Posterior vena cava (tissue), 2 donors: Measurements from ENCODE around the gene GHR. TPM values are rescaled to one million over a fixed set of nuclear protein-coding genes. Genes with fewer than 3 reads are reported as not detected.

Experiments
- DNase-seq: peaks from one replicate; pipeline ENCODE4 v3.0.0-alpha.2; 2020; ENCODE audit warnings: low spot score
- intact Hi-C, 2 donors: fragments of 100-400 bp; cut with DNase I; formaldehyde crosslinking; loops; one replicate each; pipeline versions ENCODE4 v1.14.1 to v1.14.2; 2022 to 2023
- total RNA-seq, 2 donors: library from RNA; stranded (reverse); fragmentation: NEBNext Ultra II Directional; extraction: Animal tissue kit (Norgen Biotek cat#: 25700); gene quantifications; one replicate each; pipeline ENCODE4 v1.2.1, GENCODE V29; 2021
- donor health status: DM: yes; HTN: yes; CAD: no.
- donor health status: DM: yes; HTN: yes; CAD: no.

Gene GHR
- total RNA-seq, 2 donors from 2014 or later: 11.4 TPM

- intact Hi-C loops: no loop called here
- DNase-seq: no peak
Measured at GRCh38 chr5:42621662-42622061, 198.4 kb downstream of the GHR start.

- intact Hi-C loops: no loop called here
- DNase-seq: no peak
Measured at GRCh38 chr5:42624912-42625311, 201.7 kb downstream of the GHR start.

- DNase-seq: no peak
- intact Hi-C loops: no loop called here
Measured at GRCh38 chr5:42626462-42626861, 203.2 kb downstream of the GHR start.

- intact Hi-C loops: no loop called here
- DNase-seq: no peak
Measured at GRCh38 chr5:42628821-42629220, 205.6 kb downstream of the GHR start.

- DNase-seq: no peak
- intact Hi-C loops: no loop called here
Measured at GRCh38 chr5:42629284-42629683, 206.0 kb downstream of the GHR start.

- no peak for DNase-seq
- intact Hi-C loops: no loop called here
Measured at GRCh38 chr5:42631241-42631640, 208.0 kb downstream of the GHR start.

- DNase-seq: no peak
- intact Hi-C loops: no loop called here
Measured at GRCh38 chr5:42632354-42632900, 209.2 kb downstream of the GHR start.

GRCh38 chr5:42634575-42634974 is 211.3 kb downstream of the GHR start:
- no peak for DNase-seq
- intact Hi-C loops: no loop called here

GRCh38 chr5:42636425-42636824 is 213.2 kb downstream of the GHR start:
- intact Hi-C loops: no loop called here
- no peak for DNase-seq

GRCh38 chr5:42636946-42637345 is 213.7 kb downstream of the GHR start:
- no peak for DNase-seq
- intact Hi-C loops: no loop called here

GRCh38 chr5:42638972-42639371 is 215.7 kb downstream of the GHR start:
- DNase-seq: no peak
- intact Hi-C loops: no loop called here

GRCh38 chr5:42640835-42641234 is 217.6 kb downstream of the GHR start:
- intact Hi-C loops: no loop called here

GRCh38 chr5:42641336-42642005 is 218.2 kb downstream of the GHR start:
- intact Hi-C loops: no loop called here
- DNase-seq: no peak

More at GRCh38 chr5:42640835-42641234, 217.6 kb downstream of the GHR start:
- no peak for DNase-seq

GRCh38 chr5:42642006-42642405 is 218.8 kb downstream of the GHR start:
- no peak for DNase-seq
- intact Hi-C loops: no loop called here

- DNase-seq: no peak
- intact Hi-C loops: no loop called here
Measured at GRCh38 chr5:42643360-42643759, 220.1 kb downstream of the GHR start.

- intact Hi-C loops: no loop called here
- DNase-seq: no peak
Measured at GRCh38 chr5:42645138-42645537, 221.9 kb downstream of the GHR start.

- DNase-seq: no peak
- intact Hi-C loops: no loop called here
Measured at GRCh38 chr5:42648036-42648435, 224.8 kb downstream of the GHR start.

- no peak for DNase-seq
- intact Hi-C loops: no loop called here
Measured at GRCh38 chr5:42648915-42649314, 225.7 kb downstream of the GHR start.

GRCh38 chr5:42650084-42650483 is 226.8 kb downstream of the GHR start:
- no peak for DNase-seq
- intact Hi-C loops: no loop called here

- intact Hi-C loops: no loop called here
- DNase-seq: no peak
Measured at GRCh38 chr5:42653705-42654104, 230.5 kb downstream of the GHR start.

- no peak for DNase-seq
- intact Hi-C loops: no loop called here
Measured at GRCh38 chr5:42654645-42655044, 231.4 kb downstream of the GHR start.
